GM21737 (cell line): ENCODE results near the gene ATXN2.
"Not testable (repeated sequence)": the region's sequence is repeated elsewhere in the genome, so short reads cannot be mapped to it uniquely, and the experiment has no call there.

Source experiments
- ATAC-seq: cut with Tn5 transposase; IDR thresholded peaks from one replicate; pipeline ENCODE4 v1.9.1; 2021; ENCODE audit warnings: mild to moderate bottlenecking, moderate library complexity; ENCODE audit not compliant: unreplicated experiment

Gene ATXN2

DNA sequence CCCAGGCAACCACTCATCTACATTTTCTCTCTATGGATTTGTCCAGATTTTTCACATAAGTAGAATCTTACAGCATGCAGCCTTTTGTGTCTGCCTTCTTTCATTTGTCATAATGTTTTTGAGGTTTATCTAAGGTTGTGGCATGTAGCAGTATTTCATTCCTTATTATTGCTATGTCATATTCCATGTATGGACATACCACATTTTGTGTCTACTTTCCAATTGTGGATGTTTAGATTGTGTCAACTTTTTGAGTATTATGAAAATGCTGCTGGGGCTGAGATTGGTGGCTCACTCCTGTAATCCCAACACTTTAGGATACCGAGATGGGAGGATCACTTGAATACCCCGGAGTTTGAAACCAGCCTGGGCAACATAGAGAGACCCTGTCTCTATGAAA, 3.2 kb upstream of the ATXN2 start:
- ATAC-seq: no peak

DNA sequence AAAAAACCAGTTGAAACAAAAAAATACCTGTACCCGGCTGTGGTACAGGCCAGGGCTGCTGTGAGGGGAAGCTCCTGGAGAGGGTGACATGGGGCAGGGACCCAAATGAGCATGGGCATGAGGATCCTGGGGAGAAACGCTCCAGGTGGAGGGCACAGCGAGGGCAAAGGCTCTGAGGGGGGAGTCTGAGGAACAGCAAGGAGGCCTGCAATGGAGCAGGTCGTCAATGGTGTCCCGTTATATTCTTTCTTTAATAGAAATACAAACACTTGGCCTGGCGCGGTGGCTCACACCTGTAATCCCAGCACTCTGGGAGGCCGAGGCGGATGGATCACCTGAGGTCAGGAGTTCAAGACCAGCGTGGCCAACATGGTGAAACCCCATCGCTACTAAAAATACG, 1.9 kb upstream of the ATXN2 start:
- ATAC-seq: not testable (repeated sequence)

DNA sequence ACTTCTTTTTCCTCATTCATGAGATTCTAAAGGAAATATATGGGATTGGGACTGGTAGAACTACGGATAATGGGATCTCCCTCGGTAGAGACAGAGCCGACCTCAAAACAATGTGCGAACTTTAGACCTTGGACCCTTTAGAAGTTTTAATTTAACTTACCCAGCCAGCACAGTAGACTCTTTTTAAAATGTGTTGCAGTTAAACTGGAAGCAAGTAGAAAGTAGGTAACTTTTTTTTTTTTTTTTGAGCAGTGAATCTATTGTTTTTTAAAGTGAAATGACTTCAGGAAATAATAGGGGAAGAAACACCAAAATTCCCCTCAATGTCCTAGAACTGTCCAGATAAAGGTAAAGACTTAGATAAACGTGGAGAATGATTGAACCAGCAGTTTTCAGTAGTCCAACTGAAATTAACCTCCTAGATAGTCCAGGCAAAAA, 1.1 kb upstream of the ATXN2 start:
- no peak for ATAC-seq

DNA sequence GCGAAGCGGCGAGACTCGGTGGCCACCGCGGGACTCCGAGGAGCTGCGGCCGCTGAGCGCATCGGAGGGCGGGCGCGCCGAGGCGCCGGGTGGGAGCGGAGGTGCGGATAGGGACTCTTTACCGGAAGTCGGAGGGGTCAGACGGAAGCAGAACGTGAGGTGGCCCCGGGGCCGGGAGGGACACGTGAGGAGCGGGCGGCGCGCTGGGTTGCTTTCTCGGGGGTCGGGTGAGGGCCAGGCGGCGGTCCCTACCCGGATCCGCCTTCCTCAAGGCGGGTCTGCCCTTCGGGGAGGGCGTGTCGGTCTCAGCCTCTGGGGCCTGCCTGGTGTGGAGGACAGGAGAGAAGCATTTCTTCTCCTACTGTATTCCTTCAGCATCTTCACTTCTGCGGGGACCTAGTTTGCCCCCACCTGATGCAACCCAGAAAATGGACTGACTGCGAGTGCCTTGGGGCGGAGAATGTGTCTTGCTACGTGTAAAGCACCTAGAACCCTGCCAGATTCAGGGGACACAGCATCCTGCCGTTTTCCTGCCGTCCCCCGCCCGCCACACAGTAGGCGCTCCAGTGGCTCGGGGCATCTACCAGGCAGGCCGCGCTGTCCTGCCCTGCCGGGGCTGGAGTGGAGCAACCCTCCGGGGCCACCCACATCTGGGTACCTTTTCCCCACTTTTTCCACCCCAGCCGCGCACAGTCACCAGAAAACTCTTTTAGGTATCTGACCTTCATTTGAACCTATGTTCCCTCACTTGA, 514 bp upstream of the ATXN2 start:
- ATAC-seq: peak; percentile 60

DNA sequence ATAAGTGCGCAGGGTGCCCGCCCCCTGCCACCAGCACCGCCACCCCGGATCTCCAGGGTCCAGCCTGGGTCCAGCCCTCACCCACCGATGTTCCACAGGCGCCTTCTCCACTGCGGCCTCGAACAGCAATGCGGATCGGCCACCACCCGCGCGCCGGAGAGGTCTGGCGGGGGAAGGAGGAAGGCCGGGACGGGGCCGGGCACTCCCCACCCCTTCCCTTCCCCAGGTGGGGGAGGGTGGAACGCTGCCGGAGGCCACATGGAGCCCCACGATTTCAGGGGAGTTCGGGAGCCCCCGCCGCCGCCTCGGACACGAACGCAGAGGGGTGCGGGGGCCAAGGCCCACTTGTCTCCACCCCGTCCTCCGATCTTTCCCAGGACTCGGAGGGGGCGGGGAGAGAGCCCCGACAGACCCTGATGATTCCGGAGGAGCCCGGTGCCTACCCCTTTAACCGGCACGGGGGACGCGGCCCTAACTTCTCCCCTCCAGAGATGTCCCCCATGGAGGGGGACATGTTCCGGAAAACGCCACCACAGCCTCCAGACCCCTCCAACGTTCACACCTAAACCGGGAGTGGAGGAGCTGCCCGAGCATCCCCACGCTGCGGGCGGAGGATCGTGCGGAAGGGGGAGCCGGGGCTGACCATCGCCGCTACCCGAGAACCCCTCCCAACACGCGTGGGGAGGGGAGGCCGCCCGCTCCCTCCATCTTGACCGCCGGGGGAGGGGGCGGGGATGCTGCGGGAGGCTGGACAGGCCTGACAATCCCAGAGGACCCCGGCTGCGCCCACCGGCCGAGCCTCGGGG, 1.1 kb downstream of the ATXN2 start:
- peak; percentile 14 for ATAC-seq

DNA sequence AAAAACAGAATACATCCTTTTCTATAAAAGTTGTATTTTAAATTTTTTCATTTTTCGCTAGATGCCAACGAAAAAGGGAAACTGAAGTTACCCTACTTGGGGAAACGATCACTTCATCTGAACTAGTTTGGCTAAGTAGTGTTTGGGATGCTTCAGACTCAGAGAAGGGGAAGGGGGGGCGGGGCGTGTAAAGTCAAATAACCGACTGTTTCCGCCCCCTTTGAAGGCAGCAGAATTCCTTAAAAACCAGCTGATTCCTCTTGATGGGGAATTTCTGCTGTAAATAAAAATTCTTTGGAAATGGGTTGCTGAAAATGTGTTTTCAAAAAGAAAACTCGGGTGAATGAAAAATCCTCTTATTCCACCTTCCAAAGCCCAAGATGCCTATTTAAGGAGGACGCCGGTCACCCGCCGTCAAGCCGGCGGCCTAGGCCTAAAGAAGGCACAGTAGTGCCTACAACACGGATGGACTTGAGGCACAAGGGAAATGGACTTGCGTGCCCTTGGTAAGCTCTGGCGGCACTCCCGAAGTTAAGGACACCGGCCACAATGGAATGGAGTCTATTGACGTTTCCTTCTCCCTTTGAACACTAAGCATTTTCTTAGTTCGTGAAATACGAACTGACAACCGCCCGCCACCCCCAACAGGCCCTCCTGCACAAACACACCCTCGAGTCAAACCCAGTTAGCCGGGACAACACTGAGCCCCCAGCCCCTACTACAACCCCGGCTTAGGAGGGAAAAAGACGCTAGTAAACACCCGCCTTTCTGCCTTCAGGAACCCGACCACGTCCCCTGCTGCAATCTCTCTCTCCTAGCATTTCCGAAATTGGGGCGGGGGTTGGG, 1.9 kb downstream of the ATXN2 start:
- ATAC-seq: no peak

DNA sequence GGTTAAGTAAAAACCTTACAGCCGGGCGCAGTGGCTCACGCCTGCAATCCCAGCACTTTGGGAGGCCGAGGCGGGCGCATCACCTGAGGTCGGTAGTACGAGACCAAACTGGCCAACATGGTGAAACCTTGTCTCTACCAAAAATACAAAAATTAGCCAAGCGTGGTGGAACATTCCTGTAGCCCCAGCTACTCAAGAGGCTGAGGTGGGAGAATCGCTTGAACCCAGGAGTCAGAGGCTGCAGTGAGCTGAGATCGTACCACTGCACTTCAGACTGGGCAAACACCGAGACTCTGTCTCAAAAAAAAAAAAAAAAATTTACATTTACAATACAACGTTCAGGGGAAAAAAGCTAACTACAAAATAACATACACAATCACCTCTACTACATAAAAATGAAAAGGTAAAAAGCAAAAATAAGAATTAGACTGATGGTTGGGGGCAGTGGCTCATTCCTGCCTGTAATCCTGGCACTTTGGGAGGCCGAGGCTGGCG, 3.7 kb downstream of the ATXN2 start:
- not testable (repeated sequence) for ATAC-seq

DNA sequence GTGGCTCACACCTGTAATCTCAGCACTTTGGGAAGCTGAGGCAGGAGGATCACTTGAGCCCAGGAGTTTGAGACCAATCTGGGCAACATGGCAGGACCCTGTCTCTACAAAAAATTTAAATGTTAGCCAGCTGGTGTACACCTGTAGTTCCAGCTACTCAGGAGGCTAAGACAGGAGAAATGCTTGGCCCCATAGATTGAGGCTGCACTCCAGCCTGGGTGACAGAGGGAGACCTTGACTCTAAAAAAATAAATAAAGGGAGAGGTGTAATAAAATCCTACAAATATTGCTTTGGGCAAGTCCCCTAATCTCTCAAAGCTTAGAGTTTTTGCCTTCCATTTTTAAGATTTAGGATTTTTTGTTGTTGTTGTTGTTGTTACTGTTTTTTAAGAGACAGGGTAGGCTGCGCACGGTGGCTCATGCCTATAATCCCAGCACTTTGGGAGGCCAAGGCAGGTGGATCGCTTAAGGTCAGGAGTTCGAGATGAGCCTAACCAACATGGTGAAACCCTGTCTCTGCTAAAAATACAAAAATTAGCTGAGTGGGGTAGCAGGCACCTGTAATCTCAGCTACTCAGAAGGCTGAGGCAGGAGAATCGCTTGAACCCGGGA, 7.6 kb downstream of the ATXN2 start:
- ATAC-seq: not testable (repeated sequence)

DNA sequence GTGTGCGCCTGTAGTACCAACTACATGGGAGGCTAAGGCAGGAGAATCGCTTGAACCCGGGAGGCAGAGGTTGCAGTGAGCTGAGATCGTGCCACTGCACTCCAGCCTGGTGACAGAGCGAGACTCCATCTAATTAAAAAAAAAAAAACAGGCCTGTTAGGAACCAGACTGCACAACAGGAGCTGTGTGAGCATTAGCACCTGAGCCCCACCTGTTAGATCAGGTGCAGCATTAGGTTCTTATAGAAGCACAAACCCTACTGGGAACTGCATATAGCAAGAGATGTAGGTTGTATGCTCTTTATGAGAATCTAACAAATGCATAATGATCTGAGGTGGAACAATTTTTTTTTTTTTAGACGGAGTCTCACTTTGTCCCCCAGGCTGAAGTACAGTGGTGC, 8.6 kb downstream of the ATXN2 start:
- no peak for ATAC-seq

DNA sequence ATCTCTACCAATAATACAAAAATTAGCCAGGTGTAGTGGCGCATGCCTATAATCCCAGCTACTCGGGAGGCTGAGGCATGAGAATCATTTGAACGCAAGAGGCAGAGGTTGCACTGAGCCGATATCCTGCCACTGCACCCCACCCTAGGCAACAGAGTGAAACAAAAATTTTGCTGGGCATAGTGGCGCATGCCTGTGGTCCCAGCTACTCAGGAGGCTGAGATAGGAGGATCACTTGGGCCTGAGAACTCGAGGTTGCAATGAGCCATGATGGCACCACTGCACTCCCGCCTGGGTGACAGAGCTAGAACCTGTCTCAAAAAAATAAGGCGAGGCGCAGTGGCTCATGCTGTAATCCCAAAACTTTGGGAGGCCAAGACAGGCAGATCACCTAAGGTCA, 9.5 kb downstream of the ATXN2 start:
- no peak for ATAC-seq

DNA sequence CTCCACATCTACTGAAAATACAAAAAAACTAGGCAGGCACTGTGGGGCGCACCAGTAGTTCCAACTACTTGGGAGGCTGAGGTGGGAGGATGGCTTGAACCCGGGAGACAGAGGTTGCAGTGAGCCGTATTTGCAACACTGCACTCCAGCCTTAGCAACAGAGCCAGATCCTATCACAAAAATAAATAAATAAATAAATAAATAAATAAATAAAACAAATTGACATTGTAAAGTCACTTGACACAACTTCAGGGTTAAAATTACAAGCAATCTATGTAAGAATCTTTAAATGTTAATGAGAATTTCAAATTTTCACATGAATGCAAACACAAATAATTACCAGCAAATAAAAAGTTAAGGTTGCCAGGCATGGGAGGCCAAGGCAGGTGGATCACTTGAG, 11.1 kb downstream of the ATXN2 start:
- no peak for ATAC-seq

DNA sequence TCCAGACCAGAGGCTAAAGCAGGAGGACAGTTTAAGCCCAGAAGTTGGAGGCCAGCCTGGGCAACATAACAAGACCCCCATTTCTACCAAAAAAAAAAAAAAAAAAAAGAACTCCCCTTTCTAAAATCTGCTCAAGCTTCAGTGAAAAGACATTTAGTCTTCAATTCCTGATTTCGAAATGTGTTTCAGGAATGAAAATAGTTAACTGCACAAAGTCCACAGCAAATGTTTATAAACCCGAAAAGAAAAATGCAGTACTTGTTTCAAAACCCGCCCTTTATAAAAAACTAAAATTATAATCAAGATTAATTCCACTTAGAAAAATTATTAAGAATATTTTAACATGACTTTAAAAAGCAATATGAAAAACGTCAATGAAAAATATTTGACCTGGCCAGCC, 12.1 kb downstream of the ATXN2 start:
- ATAC-seq: no peak

DNA sequence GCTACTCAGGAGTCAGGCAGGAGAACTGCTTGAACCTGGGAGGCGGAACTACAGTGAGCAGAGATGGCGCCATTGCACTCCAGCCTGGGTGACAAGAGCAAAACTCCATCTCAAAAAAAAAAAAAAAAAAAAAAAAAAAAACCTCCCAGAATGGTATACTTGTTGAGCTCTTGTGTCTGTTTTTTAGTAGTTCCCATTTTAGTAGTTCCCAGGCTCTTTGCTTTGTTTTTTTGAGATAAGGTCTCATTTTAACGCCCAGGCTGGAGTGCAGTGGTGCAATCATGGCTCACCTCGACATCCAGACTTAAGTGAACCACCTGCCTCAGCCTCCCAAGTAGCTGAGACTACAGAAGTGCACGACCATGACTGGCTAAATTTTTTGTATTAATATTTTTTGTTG, 13.4 kb downstream of the ATXN2 start:
- no peak for ATAC-seq

DNA sequence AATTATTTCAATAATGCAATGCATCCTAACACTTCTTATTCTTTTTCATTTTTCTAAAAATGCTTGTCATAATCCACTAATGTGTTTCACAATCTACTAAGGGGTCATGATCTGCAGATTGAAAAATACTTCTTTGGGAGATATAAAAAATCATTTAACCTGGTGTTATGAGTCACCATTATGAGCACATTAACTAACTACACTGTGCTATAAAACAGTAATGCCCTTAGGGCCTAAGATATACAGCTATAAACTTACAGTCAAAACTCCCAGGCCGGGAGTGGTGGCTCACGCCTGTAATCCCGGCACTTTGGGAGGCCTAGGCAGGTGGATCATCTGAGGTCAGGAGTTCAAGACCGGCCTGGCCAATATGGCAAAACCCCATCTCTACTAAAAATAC, 14.2 kb downstream of the ATXN2 start:
- ATAC-seq: no peak

DNA sequence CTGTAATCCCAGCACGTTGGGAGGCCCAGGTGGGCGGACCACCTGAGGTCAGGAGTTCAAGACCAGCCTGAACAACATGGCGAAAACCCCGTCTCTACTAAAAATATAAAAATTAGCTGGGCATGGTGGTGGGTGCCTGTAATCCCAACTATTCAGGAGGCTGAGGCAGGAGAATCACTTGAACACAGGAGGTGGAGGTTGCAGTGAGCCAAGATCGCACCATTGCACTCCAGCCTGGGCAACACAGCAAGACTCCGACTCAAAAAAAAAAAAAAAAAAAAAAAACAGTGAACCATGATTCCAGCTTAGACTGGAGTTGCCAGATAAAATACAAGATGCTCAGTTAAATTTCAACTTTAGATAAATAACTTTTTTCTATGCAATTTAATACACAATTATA, 15.6 kb downstream of the ATXN2 start:
- not testable (repeated sequence) for ATAC-seq

DNA sequence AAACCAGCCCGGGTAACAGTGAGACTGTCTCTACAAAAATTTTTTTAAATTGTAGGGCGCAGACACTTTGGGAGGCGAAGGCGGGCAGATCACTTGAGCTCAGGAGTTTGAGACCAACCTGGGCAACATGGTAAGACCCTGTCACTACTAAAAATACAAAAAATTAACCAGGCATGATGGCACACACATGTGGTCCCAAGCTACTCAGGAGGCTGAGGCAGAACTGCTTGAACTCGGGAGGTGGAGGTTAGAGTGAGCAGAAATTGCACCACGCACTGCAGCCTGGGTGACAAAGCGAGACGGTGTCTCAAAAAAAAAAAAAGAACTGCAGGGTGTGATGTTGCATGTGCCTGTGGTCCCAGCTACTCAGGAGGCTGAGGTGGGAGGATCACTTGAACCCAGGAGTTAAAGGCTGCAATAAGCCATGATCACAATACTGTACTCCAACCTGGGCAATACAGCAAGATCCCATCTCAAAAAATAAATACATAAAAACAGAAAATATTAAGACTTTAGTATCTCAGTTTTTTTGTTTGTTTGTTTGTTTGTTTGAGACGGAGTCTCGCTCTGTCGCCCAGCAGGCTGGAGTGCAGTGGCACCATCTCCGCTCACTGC, 16.9 kb downstream of the ATXN2 start:
- no peak for ATAC-seq

DNA sequence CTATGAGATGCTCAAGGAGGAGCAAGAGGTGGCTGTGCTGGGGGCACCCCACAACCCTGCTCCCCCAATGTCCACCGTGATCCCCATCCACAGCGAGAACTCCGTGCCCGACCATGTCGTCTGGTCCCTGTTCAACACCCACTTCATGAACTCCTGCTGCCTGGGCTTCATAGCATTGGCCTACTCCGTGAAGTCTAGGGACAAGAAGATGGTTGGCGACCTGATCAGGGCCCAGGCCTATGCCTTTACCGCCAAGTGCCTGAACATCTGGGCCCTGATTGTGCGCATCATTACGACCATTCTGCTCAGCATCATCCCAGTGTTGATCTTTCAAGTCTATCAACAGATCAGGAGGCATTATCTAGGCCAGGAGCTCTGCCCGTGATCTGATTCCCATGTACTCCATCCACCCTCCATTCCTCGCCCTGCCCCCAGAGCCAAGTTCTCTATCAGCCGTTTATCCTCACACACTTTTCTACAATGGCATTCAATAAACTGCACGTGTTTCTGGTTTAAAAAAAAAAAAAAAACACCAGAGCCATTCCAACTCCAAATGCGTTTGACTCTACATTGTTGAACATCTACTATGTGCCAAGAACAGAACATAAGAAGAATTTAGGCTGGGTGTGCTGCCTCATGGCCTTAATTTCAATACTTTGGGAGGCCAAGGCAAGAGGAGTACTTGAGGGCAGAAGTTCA, 17.5 kb downstream of the ATXN2 start:
- no peak for ATAC-seq

DNA sequence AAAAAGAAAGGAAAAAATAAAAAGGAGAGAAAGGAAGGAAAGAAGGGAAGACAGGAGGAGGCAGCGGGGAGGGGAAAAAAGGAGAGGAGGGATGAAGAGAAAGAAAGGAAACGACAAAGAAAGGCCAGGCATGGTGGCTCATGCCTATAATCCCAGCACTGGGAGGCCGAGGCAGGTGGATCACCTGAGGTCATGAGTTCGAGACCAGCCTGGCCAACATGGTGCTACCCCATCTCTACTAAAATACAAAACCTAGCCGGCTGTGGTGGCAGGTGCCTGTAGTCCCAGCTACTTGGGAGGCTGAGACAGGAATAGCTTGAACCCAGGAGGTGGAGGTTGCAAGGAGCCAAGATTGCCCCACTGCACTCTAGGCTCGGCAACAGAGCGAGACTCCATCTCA, 18.4 kb downstream of the ATXN2 start:
- ATAC-seq: no peak

DNA sequence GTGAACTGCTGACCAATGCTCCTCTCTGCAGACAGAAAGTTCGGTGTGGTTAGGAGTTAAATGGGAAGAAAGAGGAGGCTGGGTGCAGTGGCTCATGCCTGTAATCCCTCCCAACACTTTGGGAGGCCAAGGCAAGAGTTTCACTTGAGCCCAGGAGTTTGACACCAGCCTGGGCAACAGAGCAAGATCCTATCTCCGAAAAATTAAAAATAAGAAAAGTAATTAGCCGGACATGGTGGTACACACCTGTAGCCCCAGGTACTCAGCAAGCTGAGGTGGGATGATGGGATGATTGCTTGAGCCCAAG, 19.0 kb downstream of the ATXN2 start:
- ATAC-seq: no peak

DNA sequence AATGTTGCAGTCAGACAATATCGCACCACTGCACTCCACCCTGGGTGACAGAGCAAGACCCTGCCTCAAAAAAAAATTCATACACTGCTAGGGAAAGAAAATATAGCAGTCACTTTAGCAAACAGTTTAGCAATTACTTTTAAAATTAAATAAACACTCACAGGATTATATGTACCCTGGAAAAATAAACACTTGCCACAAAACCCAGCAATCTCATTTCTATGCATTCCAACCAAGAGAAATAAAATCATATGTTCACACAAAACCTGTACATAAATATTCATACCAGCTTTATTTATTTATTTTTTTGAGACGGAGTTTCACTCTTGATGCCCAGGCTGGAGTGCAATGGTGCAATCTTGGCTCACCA, 20.2 kb downstream of the ATXN2 start:
- ATAC-seq: no peak
